GM18951 (cell line): Measurements from ENCODE around the gene TNP2.

Experiments used
- POLR2A ChIP-seq: IDR thresholded peaks from 4 replicates; pipeline ENCODE4 v1.6.1; 2011; ENCODE audit warnings: mild to moderate bottlenecking; ENCODE audit not compliant: insufficient read length, insufficient read depth; ENCODE audit errors: extremely low read depth
- in situ Hi-C: fragments of 300-500 bp; cut with MboI; formaldehyde crosslinking; loops from one replicate; pipeline ENCODE4 v1.12.0; 2022; ENCODE audit warnings: low sequenced_read_pairs, mixed read lengths, inconsistent platforms; ENCODE audit not compliant: unreplicated experiment

Gene TNP2

DNA sequence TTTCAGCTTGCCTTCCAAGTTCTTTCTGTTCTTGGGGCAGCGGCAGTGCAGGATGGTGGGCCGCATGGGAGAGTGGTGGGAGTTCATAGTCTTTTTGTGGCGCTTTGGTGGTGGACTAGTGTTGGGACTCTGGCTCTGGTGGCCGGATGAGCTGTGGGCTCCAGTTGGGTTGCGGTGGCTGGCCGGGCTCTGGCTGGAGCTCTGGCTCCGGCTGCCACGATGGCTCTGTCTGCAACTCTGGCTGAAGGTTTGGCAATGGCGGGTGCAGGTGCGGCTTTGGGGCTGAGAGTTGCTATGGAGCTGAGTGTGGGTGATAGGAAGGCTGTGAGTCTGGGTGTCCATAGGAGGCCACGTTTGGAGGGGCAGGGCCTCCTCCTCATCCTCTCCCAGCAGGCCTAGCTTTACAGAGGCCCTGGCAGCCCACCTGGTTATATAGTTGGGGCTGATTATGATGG, at the start of gene TNP2:
Gene TNP2, minus strand, starts transcription at position 405 of the 455 bp plus-strand sequence. Its CDS starts 63 bp downstream, at position 342.
- in situ Hi-C loops, result no loop called here
- no peak for TF ChIP-seq POLR2A

DNA sequence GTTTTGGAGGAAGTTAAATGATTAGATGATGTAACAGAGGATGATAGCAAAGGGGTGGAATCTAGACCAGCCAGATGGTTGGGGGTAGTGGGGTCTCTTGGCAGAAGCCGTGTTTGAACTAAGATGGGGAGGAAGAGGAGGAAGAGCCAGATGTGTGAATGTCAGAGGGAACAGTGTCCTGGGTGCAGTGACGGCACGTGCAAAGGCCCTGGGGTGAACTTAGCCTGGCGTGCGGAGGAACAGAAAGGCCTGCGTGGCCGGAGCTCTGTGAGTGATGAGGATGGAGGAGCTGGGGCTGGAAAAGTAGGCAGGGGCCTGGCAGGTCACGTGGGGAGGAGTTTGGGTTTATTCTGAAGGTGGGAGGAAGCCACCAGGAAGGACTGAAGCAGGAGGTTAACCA, 49.7 kb upstream of the TNP2 start:
- no peak for TF ChIP-seq POLR2A
- in situ Hi-C loops, result no loop called here

DNA sequence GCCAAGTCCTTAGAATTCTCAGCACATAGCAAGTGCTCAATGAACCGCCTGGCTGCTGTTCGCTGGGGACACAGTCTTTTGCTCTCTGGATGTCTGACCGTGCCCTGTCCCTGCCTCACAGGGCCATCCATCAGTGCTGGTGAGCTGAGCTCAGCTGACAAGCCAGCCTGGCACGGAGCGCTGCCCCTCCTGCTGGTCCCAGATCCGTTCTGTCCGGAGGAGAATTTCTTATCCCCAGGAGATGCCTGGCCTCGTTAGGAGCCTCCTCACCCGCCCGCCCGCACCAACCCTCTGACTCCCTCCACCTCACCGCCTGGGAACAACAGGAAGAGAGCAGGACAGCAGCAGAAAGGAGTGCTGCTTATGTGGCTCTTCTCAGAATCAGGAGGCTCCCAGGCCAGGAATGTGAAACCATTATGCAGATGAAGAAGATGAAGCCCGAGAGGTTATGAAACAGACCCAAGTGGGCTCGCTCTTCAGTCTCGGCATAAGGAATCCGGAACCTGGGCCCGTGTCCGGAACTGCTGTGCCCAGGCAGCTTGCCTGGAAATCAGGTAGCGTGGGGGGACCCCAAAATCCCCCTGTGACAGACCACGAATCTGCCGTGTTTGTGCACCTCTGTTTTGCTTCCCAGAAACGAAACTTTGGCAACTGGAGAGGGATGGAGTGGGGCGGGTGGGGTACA, 47.3 kb upstream of the TNP2 start:
- in situ Hi-C loops, result no loop called here
- TF ChIP-seq POLR2A, result no peak

DNA sequence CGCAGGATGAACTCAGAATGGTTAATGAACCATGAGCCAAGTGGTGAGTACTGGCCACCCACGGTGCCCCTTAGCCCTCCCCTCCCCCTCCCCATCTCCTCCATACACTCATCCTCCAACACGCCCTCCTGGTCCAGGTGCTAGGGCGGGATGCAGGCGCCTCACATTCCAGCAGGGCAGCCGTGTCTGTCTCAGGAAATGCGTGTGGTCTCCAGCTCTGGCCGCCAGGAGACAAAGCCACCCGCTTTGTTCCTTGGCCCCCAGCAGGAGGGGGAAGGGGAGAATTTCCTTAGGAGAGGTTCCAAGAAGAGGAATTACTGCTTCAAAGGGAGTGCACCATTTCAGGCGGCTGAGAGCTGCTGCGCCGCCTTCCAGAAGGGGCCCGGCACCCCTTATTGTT, 46.4 kb upstream of the TNP2 start:
- in situ Hi-C loops, result no loop called here
- TF ChIP-seq POLR2A, result no peak

DNA sequence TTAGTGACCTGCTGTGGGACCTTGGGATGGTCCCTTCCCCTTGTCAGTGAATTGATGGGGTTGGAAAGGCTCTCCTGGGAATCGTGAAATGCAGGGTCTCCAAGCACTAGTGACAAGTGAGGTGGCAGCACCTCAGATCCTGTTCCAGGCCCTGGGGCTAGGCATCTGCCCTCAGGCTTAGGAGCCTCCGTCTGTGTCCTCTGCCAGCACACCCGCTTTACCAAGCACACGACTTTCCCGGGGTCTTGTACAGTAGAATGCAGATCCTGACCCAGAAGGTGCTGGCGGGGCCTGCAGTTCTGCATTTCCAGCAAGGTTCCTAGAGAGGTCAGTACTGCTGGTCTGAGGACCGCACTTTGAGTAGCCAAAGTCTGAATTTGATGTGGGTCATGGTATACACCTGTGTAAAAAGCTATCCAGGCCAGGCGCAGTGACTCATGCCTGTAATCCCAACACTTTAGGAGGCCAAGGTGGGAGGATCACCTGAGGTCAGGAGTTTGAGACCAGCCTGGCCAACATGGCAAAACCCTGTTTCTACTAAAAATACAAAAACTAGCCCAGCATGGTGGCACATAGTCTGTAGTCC, 45.3 kb upstream of the TNP2 start:
- TF ChIP-seq POLR2A, result no peak
- in situ Hi-C loops, result no loop called here

DNA sequence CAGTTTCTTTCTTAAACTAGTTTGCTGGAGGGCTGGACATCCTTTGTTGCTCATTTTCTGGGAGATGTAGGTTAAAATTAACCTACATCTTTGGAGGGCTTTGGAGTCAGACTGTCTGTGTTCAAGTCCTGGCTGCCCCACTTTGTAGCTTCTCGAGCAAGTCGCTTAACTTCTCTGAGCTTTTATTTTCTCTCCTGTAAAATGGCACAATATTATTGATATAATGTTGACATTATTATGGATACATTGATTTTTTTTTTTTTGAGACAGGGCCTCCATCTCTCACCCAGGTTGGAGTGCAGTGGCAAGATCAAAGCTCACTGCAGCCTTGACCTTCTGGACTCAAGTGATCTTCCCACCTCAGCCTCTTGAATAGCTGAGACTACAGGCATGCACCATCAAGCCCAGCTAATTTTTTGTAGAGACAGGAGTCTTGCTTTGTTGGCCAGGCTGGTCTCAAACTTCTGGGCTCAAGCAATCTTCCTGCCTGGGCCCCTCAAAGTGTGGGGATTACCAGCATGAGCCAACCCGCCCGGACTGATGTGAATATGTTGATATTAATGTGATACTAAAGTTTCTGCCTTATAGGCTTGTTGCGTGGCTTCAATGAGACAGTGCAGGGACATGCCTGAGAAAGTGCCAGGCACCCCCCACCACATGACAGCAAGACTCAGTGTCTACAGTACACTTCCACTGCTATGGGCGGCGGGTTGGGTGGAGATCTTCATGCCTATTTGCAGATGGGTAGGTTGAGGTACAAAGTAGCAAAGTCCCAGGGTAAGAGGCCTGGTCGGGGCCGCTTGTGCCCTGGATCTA, 44.6 kb upstream of the TNP2 start:
- no peak for TF ChIP-seq POLR2A
- in situ Hi-C loops, result no loop called here

DNA sequence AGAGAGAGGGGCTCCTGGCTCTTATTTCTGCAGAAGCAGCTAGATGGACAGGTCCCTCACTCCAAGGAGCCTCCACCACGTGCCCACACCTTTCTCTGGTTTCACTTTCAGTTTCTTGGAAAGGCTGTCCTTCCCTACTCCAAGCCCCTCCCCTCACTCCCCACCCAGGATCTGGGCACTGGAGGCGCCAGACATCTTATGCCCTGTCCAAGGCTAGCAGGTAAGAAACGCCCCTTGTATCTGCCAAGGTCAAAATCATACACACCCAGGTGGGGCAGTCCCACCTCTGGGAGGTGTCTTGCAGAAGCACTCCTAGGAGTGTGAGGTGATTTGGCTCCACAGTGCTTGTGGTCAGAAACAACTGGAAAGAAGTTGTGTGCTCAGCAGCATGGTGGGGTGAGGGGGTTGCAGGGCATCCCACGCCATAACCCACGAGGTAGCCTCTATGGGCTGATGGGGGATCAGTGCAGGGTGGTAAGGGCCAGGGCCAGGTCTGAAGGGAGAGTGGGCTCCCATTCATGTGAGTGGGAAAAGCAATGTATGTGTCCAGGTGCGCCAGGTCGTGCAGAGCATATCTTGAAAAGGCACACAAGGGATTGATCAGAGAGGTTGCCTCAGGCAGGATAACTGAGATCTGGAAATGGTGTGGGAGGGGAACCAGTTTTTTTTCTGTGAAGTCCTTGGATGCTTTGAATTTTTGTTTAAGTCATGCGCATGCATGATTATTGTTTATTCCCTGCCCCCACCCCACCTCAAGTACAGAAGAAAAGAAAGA, 43.8 kb upstream of the TNP2 start:
- in situ Hi-C loops, result no loop called here
- no peak for TF ChIP-seq POLR2A

DNA sequence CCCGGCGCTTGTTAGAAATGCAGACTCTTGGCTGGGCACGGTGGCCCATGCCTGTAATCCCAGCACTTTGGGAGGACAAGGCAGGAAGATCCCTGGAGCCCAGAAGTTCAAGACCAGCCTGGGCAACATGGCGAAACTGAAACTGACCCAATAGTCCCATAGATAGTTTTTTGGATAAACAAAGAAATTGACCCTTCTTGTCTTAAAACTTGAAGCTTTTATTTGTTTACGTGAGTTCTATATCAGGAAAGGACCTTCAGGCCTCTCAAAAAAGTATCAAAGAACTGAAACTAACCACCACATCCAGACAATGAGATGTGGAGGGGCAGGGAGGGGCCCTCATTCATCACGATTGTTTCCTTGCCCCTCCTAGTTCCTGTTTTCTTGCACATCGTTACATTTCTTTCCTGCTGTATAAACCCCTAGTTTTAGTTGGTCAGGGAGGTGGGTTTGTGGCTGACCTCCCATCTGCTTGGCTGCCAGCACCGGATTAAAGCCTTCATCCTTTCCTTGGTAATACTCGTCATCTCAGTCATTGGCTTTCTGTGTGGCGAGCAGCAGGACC, 42.0 kb upstream of the TNP2 start:
- in situ Hi-C loops, result no loop called here
- no peak for TF ChIP-seq POLR2A

DNA sequence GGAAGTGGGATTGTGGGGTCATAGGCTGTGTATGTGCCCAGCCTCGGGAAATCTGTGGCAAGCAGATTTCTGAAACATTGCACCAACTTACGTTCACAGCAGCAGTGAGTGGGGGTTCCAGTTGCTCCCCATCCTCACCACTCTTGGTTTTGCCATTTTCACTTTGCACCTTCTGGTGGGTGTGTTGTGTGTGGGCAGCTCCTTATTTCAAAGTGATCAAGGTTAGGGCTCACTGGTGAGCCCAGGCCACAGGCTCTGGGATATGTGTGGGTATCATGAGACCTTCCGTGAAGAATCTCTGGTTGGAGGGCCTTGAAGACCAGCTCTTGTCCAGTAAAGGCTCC, 41.5 kb upstream of the TNP2 start:
- in situ Hi-C loops, result no loop called here
- no peak for TF ChIP-seq POLR2A

DNA sequence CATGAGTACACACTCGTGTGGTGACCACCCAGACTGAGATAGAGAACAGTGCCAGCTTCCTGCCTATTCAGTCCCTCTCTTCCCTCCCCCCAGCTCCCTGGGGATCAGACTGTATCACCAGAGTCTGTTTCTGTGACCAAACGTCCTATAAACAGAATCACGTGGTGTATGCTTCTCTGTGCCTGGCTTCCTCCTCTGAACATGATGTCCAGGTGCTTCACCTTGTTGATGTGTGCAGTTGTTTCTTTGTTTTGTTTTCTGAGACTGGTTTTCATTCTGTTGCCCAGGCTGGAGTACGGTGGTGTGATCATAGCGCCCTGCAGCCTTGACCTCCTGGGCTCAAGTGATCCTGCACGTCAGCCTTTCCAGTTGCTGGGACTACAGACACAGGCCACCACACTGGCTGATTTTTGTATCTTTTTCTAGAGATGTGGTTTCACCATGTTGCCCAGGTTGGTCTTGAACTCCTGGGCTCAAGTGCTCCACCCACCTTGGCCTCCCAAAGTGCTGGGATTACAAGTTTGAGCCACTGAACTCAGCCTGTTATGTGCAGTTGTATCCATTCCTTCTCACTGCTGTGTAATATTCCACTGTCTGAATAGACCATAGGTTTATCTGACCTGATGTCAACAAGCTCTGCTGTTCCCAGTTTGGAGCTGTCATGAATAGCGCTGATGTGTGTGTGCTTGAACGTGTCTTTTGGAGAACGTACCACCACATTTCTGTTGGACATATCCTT, 40.9 kb upstream of the TNP2 start:
- in situ Hi-C loops, result no loop called here
- TF ChIP-seq POLR2A, result no peak

DNA sequence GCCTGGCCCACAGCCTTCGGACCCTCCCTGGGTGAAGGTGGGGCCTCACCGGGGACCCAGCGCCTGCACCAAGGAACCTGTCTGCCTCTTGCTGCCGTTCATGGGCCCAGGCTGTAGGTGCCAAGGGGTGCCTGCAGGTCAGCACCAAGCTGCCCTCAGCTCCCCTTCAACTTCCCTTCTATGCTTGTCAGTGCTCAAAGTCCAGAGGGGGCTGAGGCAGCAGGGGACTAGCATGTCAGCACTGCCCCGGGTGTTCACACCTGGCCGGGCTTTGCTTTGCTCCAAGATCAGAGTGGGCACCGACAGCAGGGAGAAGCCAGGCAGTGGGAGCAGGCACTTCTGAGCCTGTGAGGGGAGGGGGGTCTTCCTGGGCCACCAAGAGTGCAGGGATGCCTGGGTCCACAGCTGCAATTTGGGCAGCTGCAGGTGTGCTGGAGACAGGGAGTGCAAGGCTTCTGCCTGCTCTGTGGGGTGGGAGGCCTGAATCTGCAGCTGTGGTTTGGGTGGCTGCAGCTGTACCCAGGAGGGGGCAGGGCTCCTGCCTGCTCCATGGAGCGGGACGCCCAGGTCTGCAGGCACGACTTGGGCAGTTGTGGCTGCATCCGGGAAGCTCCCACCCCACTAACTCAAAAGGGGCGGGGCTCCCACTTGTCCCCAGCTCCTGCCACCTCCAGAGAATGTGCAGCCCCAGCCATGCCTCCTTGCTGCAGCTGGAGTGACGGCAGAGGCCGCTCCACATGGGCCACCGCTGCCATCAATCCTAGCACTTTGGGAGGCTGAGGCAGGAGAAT, 39.6 kb upstream of the TNP2 start:
- in situ Hi-C loops, result no loop called here
- TF ChIP-seq POLR2A, result no peak

DNA sequence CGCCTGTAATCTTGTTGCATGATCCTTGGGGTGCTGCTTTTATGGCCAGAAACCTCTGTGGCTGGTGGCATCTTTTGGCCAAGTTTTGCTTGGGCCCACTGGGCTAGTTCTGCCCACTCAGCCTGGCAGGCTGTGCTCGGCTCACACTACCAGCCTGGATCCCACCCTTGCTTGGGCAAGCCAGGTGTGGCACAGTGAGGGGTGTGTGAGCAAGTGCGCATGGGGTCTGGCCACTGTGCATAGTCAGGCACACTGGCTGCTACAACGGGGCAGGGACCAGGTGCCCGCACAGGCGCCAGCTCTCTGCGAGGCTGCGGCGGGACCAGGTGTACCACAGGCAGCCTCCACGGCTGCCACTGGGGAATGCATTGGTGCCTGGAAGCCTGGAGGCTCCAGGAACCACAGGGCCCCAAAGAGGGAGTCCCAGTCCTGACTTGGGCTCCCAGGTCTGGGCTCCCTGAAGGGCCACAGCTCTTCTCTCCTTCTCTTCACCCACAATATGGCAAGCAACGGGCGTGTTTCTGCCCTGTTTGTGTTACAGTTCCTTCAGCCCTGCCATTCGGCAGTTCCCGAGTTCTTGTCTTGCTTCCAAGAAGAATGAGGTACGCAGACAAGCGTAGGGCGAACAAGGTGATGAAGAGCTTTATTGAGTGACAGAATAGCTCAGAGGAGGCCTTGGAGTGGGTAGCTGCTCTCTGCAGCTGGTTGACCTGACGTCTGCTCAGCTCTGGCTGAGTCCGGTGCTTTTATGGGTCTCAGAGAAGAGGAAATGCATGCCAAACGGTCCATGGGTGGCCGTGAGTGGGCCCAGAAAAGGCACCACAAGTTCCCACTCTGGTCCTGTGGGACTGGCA, 38.7 kb upstream of the TNP2 start:
- in situ Hi-C loops, result no loop called here
- TF ChIP-seq POLR2A, result no peak
